ENCODE results near the gene HMGN3.

The HMGN3 gene

GRCh38 chr6:79231666-79232065 lies 2.8 kb downstream of the HMGN3 start:
- no peak for DNase-seq

DNA sequence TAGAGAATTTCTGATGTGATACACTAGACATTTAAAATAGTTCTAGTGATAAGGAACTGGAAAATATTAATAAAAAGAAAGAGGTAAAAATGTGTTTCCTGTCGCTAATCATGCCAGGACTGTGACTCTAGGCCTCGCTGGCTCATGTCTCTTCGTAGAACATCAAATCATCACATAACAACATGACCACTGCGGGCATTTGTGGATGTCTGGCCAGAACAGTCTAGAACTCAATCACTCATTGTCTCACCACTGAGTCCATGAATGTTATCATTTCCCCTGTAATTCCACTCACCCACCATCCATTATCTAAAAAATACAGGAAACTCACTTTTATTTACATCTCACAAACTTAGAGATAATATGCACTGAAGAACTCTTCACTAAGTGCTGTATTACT lies 3.4 kb downstream of the HMGN3 start:
- no peak for DNase-seq

- no peak for DNase-seq
Observed at GRCh38 chr6:79230149-79230548, 4.3 kb downstream of the HMGN3 start.

DNA sequence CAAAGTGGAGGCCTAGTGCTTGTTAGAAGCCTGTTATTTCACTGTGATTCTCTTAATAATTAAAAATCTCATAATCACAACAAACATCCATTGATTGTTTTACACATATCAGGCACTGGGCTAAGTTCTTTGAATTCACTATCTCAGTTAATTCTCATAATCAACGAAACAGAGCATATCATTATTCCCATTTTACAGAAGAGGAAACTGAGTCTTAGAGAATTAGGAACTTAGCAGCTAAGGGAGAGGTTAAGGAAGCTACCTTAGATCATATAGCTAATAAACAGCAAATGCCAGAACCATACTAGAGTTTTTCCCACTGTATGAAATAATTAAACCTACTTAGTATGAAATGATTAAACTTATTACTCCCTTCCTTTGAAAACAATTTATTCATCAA lies 7.0 kb downstream of the HMGN3 start:
- DNase-seq = no peak

GRCh38 chr6:79226660-79227059 lies 7.8 kb downstream of the HMGN3 start:
- no peak for DNase-seq

GRCh38 chr6:79225717-79226599 lies 8.5 kb downstream of the HMGN3 start:
- no peak for DNase-seq

DNA sequence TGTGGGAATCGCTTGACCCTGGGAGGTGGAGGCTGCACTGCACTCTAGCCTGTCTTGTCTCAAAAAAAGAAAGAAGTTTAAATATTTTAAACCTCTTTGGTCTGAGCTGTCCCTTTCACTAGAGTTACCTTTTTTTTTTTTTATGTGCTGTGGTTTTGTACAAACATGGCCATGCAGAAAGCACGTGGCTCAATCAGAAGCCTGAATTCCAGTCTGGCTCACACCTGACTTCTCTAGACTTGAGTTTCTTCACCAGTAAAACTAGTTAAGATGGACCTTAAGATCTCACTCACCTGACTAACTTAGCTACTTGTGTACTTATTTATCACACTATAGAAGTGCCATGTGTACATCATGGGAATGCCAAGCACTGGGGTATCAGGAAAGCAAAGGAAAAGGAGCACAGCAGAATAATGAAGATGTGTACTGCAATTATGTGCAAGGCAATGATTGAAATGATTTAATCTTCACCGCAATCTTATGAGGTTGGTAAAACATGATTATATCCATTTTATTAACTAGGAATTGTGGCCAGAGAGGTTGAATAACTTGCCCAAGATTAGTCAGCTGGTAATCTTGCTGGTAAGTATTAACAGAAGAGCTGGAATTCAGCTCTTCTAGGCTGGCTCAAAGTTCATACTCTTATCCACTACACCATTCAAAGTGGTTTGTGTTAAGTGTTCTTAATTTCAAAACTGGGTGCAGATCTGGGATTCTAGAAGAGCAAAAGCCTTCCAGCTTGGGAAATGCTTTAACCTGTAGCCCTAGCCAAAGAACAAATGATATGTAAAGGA lies 10.7 kb downstream of the HMGN3 start:
- no peak for DNase-seq

- DNase-seq = no peak
Observed at GRCh38 chr6:79215213-79215824, 19.2 kb downstream of the HMGN3 start.

GRCh38 chr6:79212859-79213258 lies 21.6 kb downstream of the HMGN3 start:
- no peak for DNase-seq

DNA sequence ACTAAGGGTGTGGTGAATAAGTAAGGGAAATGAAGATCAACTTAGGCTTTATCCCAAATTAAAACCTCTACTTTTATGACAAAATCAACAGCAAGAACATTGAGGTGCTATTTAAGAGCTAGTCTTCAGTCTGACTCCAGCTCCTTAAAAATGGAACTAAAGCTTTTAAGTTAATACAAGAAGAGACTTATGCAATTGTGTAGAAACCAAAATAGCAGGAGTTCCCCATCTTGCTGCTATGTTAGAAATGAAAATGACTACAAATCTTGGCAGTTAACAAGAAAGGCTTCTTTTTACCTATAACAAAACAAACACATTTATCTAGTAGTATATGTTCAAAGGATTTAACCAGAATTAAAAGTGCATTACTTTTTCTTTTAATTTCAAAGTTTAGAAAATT lies 25.7 kb downstream of the HMGN3 start:
- DNase-seq = no peak

DNA sequence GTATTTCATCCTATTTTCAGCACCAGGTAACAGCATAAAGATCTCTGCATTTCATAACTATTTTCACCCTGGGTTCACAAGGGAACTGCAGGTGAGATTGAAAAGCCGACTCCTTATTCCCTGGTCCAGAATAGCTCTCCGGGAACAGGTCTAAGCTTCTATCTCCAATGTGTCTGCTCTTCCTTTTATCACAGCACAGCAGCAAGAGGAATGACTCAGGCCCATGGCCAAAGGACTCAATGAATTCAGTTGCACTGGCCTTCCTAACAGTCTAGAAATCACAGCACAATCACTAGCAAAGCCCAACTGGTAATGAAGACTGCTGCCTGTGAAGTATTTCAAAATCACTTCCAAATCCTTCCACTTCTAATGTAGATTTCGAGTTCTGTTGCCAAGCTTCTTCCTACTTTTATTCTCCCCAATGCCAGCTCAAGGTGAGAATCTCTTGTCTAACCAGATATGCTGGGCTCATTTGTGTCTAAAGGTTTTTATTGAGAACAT lies 30.7 kb downstream of the HMGN3 start:
- DNase-seq = no peak

DNA sequence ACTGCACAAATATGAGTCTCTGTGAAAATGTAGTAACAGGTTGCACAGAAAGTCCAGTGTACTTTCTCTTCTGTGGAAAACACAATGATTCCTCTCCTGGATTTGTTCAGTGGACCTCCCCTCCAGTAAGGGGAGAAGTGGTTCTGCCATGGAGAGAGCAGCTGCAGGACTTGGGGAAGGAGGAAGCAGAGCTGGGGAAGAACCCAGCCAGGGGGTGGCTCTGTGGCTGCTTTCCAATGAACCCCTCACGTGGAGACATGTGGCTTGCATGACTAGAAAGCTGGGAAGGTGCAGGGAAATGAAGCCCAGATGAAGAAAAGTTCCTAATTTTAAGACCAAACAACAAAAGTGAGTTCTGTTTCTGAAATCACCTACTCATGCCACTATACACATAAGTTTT lies 31.9 kb downstream of the HMGN3 start:
- DNase-seq = no peak

GRCh38 chr6:79201983-79202382 lies 32.5 kb downstream of the HMGN3 start:
- DNase-seq = no peak

DNA sequence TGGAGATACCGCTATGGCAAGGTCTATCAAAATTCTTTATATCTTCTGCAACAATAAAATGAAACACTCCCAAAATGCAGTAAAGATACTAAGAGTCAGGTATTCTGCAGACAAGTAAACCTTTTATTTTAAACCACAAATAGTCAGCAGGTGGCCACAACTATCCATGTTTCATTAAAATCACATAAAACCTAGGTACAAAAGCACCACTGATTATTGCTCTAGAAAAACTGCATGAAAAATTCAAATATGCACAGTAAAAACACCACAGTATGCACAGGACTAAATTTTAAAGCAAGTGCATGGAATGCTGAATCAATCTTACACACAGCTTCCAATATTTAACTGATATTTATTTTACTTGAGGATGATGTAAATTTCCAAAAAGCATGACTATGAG lies 33.3 kb downstream of the HMGN3 start:
- DNase-seq = no peak

- no peak for DNase-seq
Observed at GRCh38 chr6:79196912-79197311, 37.6 kb downstream of the HMGN3 start.

DNA sequence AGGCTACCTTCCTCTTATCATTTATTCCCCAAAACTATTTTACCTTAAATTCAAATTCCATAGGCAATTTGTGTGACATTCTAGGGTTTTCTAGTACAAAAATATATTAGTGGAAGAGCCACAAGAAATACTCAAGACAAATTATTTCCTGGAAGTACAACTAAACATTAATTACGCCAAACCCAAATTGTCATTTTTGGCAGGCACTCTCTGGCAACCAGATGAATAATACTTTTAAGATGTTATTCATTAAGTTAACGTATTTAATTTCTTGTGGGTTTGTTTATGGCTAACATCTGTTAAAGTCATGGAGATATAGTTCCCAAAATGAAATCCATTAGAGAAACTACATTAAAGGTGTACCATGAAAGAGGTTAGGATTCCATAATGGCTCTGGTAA lies 40.5 kb downstream of the HMGN3 start:
- no peak for DNase-seq

GRCh38 chr6:79189760-79190350 lies 44.6 kb downstream of the HMGN3 start:
- DNase-seq = no peak

GRCh38 chr6:79188885-79189480 lies 45.5 kb downstream of the HMGN3 start:
- DNase-seq = no peak

GRCh38 chr6:79188107-79188506 lies 46.4 kb downstream of the HMGN3 start:
- no peak for DNase-seq

DNA sequence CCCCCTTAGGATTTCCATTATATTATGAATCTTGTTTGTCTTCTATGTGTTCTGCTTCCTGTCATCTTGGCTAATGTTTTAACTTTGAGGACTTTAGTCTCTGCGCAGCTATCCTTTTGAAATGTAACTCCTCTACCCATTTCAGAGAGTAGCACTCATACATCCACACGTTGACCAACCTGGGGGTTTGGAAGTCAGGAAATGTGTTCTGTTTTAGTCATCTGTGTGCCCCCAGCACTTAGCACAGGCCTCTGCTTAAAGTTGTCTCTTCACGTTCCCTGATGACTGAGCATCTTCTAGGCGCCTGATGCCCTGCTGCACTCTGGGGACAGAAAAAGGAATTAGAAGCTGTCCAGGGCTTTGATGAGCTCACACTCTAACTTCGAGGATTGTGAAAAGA lies 47.9 kb downstream of the HMGN3 start:
- DNase-seq = no peak

DNA sequence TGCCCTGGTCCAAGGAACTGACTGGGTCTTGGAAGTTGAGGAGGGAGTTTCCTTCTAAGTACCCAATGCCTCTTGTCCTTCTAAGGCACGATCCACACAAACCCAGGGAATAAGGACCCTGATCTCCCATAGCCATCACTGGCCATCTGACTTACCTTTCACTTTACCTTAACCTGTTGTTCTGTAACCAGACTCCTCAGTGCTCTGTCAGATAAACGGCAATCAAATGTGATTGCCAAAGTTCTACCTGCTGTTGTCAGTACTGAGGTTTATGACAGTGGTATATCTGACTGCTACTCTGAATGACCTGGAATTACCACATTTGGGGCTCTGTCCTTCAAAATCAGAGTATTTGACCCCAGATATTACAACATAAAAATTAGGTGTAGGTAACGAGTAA lies 49.8 kb downstream of the HMGN3 start:
- DNase-seq = no peak

DNA sequence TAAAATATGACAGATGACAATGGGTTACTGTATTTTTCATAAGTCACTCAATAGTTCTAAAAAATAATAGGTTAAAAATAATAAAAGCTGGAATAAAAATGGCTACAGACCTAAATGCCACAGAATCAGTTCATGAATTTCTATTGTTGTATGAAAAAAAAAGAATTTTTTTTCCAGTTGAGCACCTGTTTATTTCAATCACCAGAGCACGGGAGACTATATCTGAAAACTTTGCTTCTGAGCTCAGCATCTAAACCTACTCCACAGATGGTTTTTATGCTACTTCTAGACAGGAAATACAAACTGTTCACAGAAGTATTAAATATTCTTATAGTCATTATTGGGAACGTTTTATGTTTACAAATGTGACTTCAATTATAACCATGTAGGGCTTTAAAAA lies 50.4 kb downstream of the HMGN3 start:
- DNase-seq = no peak

DNA sequence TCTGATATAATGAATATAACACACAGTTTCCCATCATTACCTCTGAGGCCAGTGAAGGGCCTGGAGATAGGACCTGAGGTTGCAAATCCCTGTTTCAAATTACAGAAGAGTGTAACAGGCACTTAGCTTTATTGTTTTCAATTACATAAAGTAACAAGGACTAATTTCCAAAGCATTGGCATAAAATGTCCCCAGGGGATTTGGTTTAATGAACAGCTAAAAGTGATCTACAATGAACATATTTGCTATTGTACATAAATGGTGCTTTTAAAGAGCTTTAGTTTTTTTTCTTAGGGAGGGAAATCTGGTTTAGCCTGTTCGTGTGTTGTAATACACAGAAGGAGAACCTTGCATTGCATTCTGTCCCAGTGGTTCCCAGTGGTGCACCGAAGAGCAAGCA lies 54.4 kb downstream of the HMGN3 start:
- DNase-seq = no peak
